Testis (tissue), 5 donors: ENCODE measurements around the gene JAKMIP1. TPM values are rescaled to one million over a fixed set of nuclear protein-coding genes. Genes with fewer than 3 reads are reported as not detected.

Experiments used
- DNase-seq: peaks from one replicate; pipeline ENCODE4 v3.0.0-alpha.2; 2019
- H3K27ac ChIP-seq, 2 donors: fragments of 200-600 bp; sonication (generic); one replicate each; pipeline ENCODE4 v1.5.1; 2019
- H3K27me3 ChIP-seq: fragments of 200-600 bp; sonication (generic); one replicate; pipeline ENCODE4 v1.5.1; 2019
- H3K36me3 ChIP-seq: fragments of 200-600 bp; sonication (generic); one replicate; pipeline ENCODE4 v1.5.1; 2017; ENCODE audit warnings: low read depth; ENCODE audit errors: missing control alignments
- H3K4me1 ChIP-seq: fragments of 200-600 bp; sonication (generic); one replicate; pipeline ENCODE4 v1.5.1; 2019
- H3K4me3 ChIP-seq, 2 donors: fragments of 200-600 bp; sonication (generic); one replicate each; pipeline ENCODE4 v1.5.1; 2017 to 2019
- H3K9me3 ChIP-seq: fragments of 200-600 bp; sonication (generic); one replicate; pipeline ENCODE4 v1.5.1; 2017
- CTCF ChIP-seq, 3 experiments: fragments of 450-650 bp in 2 of 3; fragments of 200-600 bp in 1 of 3; sonication (generic) in 1 of 3; IDR thresholded peaks; one replicate each; pipeline ENCODE4 v1.5.1; 2016 to 2019; ENCODE audit warnings: antibody characterized with exemption in 3 of 3, mild to moderate bottlenecking in 2 of 3, moderate library complexity in 1 of 3
- POLR2A ChIP-seq: fragments of 450-650 bp; IDR thresholded peaks from one replicate; pipeline ENCODE4 v1.6.1; 2017; ENCODE audit warnings: antibody characterized with exemption, mild to moderate bottlenecking, moderate library complexity
- WGBS, 2 donors: methylation state at CpG; one replicate each; pipeline ENCODE4 v1.1.5; 2018; 5-methylcytosine and 5-hydroxymethylcytosine counted together
- intact Hi-C: fragments of 100-400 bp; cut with DNase I; formaldehyde crosslinking; loops from one replicate; pipeline ENCODE4 v1.15.1; 2023; ENCODE audit warnings: low total_unique reads
- long read RNA-seq, 2 donors: transcript quantifications; one replicate each; lab custom pipeline, GENCODE V29; 2026
- polyA plus RNA-seq: library from polyadenylated mRNA; stranded (reverse); fragments of 350-450 nt; fragmentation: Illumina TruSeq; extraction: RNeasy Lipid Tissue Mini Kit (QIAGEN cat#74804); gene quantifications from one replicate; pipeline ENCODE4 v1.2.3, GENCODE V29; 2014; ENCODE audit warnings: low read depth, low replicate concordance; ENCODE audit not compliant: insufficient read depth
- total RNA-seq, 2 donors: library from RNA; depleted of rRNA; stranded (reverse); fragments of >200 nt; gene quantifications; one replicate each; pipeline ENCODE4 v1.2.3, GENCODE V29; 2016

JAKMIP1 gene
- total RNA-seq (10 to 100 TPM; 15.2 to 18.1 TPM), polyA plus RNA-seq (10.7 TPM)
- long read RNA-seq, donor 1, partial matches to known transcripts = 0 of 3 reads
- long read RNA-seq, donor 1, other reads (novel, unspliced or antisense) = 0 of 3 reads
- long read RNA-seq, donor 2, partial matches to known transcripts = 0 of 2 reads
- long read RNA-seq, donor 2, other reads (novel, unspliced or antisense) = 0 of 2 reads

DNA sequence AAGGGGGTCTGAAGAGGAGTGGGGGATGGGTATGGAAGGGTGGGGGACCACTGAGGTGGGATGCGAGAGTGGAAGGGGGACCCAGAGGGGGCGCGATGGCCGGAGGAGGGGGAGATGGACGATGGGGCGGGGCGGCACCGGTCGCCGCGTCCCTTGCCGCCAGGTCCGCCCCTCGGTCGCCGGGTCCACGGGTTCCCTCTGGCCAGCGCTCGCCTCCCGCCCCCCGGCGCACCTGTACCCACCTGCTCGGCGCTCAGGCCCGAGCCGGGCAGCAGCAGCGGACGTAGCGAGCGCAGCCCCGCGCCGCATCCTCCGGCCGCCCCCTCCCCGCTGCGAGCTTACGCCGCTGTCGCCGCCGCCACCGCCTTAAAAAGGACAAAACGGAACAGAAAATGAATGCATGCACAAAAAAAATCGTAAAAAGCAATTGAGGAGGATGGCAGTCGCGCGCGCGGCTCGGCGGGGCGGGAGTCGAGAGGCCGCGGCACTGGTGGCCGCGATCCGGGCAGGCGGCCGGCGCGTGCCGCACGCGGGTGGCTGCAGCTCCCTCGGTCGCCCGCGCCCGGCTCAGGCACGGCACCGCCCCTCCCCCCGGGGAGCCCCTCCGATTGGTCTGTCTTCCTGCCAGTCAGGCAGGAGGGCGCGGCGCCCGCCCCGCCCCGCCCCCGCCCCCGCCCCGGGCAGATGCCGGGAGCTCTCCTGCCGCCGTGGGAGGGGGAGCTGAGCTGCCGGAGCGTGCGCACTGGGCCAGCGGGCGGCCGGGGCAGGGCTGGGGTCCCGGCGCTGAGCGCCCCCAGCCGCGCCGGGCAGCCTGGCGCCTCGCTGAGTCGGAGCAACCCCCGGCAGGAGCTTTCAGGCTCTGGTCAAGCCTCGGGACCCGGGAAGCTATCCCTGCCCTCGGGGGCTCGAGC lies at the start of gene JAKMIP1:
Gene JAKMIP1, minus strand, starts transcription at position 539 of the 911 bp plus-strand sequence. CDS start 87,699 bp downstream, outside the sequence.
- peaks cover 12% of the 10 kb centered on the region for H3K4me1 ChIP-seq
- 0 to 1% methylated on average over 34 to 70 of the region's 107 CpGs for WGBS, 2 donors
- H3K36me3 ChIP-seq = no peaks in the 10 kb centered on the region
- H3K27me3 ChIP-seq = no peaks in the 10 kb centered on the region
- H3K27ac ChIP-seq = no peak within 1 kb of the TSS
- TF ChIP-seq POLR2A (no peak), CTCF (IDR thresholded peaks at IDR 0.05) (no peak)
- H3K9me3 ChIP-seq = no peaks in the 10 kb centered on the region
- peak; percentile 93 for DNase-seq
- intact Hi-C loops = no loop called here
- peak within 1 kb of the TSS; percentile 55 to 64 for H3K4me3 ChIP-seq

- no peak overlapping the region for H3K4me3 ChIP-seq
- no peak for DNase-seq
- no peaks in the 10 kb centered on the region for H3K9me3 ChIP-seq
- H3K27ac ChIP-seq = no peak overlapping the region
- peaks cover 6% of the 10 kb centered on the region for H3K4me1 ChIP-seq
- intact Hi-C loops = no loop called here
- H3K36me3 ChIP-seq = no peaks in the 10 kb centered on the region
- H3K27me3 ChIP-seq = no peaks in the 10 kb centered on the region
- TF ChIP-seq CTCF (IDR thresholded peaks at IDR 0.05) = no peak
- TF ChIP-seq POLR2A = no peak
- WGBS, 2 donors = 85 to 86% methylated on average over 6 to 10 of the region's 10 CpGs
Observed at GRCh38 chr4:6248394-6248793, 48.0 kb upstream of the JAKMIP1 start.

DNA sequence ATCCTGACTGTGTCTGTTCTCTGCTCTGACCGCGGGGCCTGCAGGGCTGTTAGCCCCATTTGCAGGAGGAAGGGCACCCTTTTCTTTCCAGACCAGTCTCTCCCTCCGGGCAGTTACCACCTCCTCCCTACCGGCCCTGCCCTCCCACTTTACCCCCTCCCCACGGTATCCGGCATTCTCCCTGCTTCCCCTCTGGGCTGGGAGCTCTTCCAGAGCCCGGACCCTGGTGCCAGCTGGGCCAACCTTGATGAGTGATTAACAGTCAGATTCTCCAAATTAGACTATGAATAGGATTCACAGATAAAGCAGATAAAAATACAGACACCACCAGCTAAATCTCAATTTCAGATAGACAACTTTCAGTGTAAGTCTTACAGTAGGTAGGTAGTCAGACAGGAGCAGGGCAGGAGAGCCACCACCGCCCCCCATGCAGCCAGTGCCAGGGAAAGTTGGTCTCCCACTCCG lies 45.9 kb upstream of the JAKMIP1 start:
- Histone ChIP-seq H3K27ac (no peak overlapping the region), H3K4me3 (peak overlapping the region in 1 of 2 donors; percentile 51)

More for the DNA sequence above, 45.9 kb upstream of the JAKMIP1 start:
- peaks cover 6% of the 10 kb centered on the region for H3K4me1 ChIP-seq
- H3K27me3 ChIP-seq = no peaks in the 10 kb centered on the region
- WGBS, 2 donors = 59 to 65% methylated on average over 9 of the region's 9 CpGs
- no peaks in the 10 kb centered on the region for H3K36me3 ChIP-seq
- H3K9me3 ChIP-seq = no peaks in the 10 kb centered on the region
- intact Hi-C loops = no loop called here
- DNase-seq = no peak
- TF ChIP-seq POLR2A (no peak), CTCF (IDR thresholded peaks at IDR 0.05) (no peak)
